ENCODE results near the gene KCTD16.

DNA sequence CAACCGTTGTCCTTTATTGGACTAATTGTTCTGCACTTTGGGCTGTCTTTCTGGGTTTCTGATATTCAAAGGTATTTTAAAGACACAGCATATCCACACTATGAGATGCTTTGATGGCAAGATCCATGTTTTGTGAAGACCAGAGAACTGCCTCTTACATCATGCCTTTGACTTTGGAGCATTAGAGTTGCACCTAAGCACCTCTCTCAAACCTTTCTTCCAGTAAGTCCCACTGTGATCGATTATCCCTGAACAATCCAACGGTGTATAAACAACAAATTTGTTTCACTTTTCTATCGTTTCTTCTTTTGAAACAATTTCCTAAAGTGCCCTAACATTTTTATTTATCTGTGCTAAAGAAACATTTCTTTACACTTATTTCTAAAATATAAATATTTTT is 144.4 kb downstream of the KCTD16 start:
- TF ChIP-seq, protein P1, sequence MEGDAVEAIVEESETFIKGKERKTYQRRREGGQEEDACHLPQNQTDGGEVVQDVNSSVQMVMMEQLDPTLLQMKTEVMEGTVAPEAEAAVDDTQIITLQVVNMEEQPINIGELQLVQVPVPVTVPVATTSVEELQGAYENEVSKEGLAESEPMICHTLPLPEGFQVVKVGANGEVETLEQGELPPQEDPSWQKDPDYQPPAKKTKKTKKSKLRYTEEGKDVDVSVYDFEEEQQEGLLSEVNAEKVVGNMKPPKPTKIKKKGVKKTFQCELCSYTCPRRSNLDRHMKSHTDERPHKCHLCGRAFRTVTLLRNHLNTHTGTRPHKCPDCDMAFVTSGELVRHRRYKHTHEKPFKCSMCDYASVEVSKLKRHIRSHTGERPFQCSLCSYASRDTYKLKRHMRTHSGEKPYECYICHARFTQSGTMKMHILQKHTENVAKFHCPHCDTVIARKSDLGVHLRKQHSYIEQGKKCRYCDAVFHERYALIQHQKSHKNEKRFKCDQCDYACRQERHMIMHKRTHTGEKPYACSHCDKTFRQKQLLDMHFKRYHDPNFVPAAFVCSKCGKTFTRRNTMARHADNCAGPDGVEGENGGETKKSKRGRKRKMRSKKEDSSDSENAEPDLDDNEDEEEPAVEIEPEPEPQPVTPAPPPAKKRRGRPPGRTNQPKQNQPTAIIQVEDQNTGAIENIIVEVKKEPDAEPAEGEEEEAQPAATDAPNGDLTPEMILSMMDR (conservative IDR thresholded peaks at IDR 0.05 in 1 of 2, IDR thresholded peaks at IDR 0.05 in 1 of 2; ENCODE audit: extremely low read depth in 1 of 2, insufficient read depth in 1 of 2, low read depth in 1 of 2, low read length in 2 of 2): no peak
- no peak for TF ChIP-seq EZH2 (IDR thresholded peaks at IDR 0.05; ENCODE audit: borderline replicate concordance, low read length)
